ENCODE results near the gene TTC13.

- TF ChIP-seq CTCF (IDR thresholded peaks at IDR 0.05; ENCODE audit: poor library complexity) (no peak), EZH2 (IDR thresholded peaks at IDR 0.05; ENCODE audit: borderline replicate concordance) (no peak), EZH2phosphoT487 (IDR thresholded peaks at IDR 0.05; ENCODE audit: low read depth, severe bottlenecking, unreplicated experiment) (no peak)
These were observed 94.7 kb downstream of the TTC13 start for GRCh38 chr1:230883967-230884366.
